ENCODE measurements around the gene OR52L1.
A peak's percentile ranks its signal among the peaks of the same experiment; 100 is the strongest.

Gene OR52L1

DNA sequence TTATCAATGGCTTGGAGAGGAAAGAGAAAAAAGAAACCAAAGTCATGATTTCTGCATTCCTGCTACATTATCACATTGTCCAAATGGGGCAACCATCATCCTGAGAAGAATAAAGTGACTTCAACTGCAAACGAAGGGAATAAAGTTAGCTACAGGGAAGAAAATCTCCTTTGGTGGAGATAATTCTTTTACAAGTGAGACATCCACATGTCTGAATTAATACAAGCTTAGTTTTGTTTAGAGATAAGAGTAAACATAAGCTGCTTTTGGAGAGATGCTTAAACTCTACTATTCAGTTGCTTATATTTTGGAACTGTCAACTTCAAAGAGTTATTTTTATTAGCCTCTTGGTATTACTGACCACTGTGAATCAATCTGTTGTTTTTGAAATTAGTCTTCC is at the start of gene OR52L1:
OR52L1 (minus strand) TSS at position 101 of the 400 bp plus-strand sequence; CDS start at position 46, 55 bp downstream.
- H3K36me3 ChIP-seq (ENCODE audit: control insufficient read depth, insufficient read depth, low read length) = no peaks in the 10 kb centered on the region
- no peak within 1 kb of the TSS for H3K27ac ChIP-seq (ENCODE audit: low read length)
- DNase-seq (ENCODE audit: low read depth, low spot score) = no peak
- H3K9me3 ChIP-seq (ENCODE audit: control insufficient read depth, insufficient read depth, low read length) = no peaks in the 10 kb centered on the region
- H3K4me1 ChIP-seq (ENCODE audit: control insufficient read depth, insufficient read depth, low read length) = no peaks in the 10 kb centered on the region
- WGBS (ENCODE audit: insufficient coverage, insufficient read length) = no CpG with 5 or more reads among the region's 1 CpG
- H3K4me3 ChIP-seq (ENCODE audit: low read length) = no peak within 1 kb of the TSS
- no peaks in the 10 kb centered on the region for H3K27me3 ChIP-seq (ENCODE audit: control insufficient read depth, insufficient read depth, low read length)

DNA sequence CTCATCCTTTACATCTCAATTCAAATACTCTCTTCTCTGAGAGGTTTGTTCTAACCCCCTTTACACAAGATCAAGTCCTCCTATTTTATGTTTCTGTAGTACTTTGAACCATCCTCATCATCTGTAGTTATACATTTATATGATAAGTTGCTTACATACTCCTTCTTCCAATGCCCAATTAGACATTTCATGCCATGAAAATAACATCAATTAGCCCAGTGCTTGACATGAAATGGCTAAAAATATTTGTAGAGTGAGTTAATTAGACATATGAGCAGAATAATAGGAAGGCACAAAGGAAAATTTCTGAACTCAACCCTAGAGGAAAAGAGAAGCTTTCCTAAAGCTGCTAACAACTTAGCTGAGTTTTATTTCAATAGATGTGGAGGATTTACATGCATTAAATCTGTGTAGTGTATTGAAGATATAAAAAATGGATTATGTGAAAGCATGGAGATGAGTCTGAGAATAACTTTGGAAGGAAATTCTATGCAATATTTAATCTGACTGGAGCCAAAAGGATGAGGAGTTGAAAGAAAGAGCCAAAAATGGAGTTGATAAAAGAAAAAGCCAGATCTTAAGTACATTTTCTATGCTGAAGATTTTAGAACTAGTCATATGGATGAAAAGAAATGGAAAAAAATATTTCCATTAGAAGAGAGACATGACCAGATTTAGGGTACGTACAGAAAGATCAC is 44.1 kb upstream of the OR52L1 start, which contains the start of gene OR56A1:
OR56A1 (minus strand) TSS at position 51 of the 698 bp plus-strand sequence. CDS start 3,066 bp downstream, outside the sequence.
- H3K9me3 ChIP-seq (ENCODE audit: control insufficient read depth, insufficient read depth, low read length) = no peaks in the 10 kb centered on the region
- H3K27me3 ChIP-seq (ENCODE audit: control insufficient read depth, insufficient read depth, low read length) = no peaks in the 10 kb centered on the region
- no peak within 1 kb of the TSS for H3K27ac ChIP-seq (ENCODE audit: low read length)
- no peak for DNase-seq (ENCODE audit: low read depth, low spot score)
- H3K4me3 ChIP-seq (ENCODE audit: low read length) = no peak within 1 kb of the TSS
- WGBS (ENCODE audit: insufficient coverage, insufficient read length) = no CpG with 5 or more reads among the region's 1 CpG
- no peaks in the 10 kb centered on the region for H3K4me1 ChIP-seq (ENCODE audit: control insufficient read depth, insufficient read depth, low read length)
- H3K36me3 ChIP-seq (ENCODE audit: control insufficient read depth, insufficient read depth, low read length) = no peaks in the 10 kb centered on the region

DNA sequence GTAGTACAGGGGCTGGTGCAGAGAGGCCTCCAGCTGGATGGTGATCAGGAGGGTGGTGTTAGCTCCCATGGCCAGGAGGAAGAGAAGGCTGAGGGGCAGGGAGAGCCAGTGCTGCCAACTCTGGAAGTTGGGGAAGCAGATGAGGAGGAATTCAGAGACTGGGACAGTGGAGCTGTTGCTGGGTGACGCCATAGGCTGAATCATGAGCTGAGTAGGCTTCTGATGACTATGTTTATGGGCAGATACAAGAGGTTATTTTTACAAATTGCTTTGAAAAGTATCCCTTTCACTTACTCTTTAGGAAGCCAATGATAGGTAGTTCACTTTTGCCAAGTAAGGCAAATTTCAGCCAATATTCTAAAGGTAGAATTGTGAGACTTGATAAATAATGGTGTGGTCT is 40.7 kb upstream of the OR52L1 start:
- Histone ChIP-seq H3K4me1 (ENCODE audit: control insufficient read depth, insufficient read depth, low read length) (no peaks in the 10 kb centered on the region), H3K27me3 (ENCODE audit: control insufficient read depth, insufficient read depth, low read length) (no peaks in the 10 kb centered on the region), H3K4me3 (ENCODE audit: low read length) (no peak overlapping the region), H3K36me3 (ENCODE audit: control insufficient read depth, insufficient read depth, low read length) (no peaks in the 10 kb centered on the region), H3K27ac (ENCODE audit: low read length) (no peak overlapping the region), H3K9me3 (ENCODE audit: control insufficient read depth, insufficient read depth, low read length) (no peaks in the 10 kb centered on the region)
- no CpG with 5 or more reads among the region's 1 CpG for WGBS (ENCODE audit: insufficient coverage, insufficient read length)
- DNase-seq (ENCODE audit: low read depth, low spot score) = no peak

DNA sequence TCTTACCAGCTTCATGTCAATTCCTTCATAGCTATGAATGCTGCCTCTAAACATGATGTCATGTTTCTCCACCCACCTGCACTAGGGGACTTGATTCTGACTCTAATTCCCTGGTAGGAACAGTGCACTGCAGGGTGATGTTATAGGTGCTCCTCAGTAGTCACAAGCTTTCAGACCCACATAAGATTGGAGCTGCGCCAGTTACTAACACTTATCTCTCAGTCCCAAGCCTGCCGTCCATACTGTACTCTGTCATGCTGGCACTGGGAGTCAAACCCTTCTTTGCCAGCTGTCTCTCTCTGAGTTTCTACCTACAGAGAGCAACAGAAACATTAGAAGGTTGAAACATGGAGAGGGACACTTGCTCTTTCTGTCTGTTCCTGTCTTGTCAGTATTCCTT is 38.3 kb upstream of the OR52L1 start:
- DNase-seq (ENCODE audit: low read depth, low spot score) = no peak
- no CpG with 5 or more reads among the region's 2 CpGs for WGBS (ENCODE audit: insufficient coverage, insufficient read length)

DNA sequence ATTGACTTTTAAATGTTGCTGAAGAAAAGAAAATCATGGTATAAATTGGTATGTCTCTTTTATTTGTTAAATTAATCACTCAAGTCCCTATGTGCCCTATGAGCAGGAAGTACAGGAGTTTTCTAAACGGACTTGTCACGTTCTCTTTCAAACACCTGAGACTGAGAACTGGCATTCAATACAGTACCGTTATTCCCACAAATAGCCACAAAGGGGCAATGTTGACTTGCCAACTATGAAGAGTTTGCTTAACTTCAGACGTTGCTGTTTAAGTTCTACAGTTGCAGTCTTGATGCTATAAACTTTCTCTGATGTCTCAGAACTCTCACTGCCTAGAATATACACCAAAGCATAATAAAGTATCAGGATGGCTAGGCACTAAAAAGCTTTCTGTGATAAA is 36.2 kb upstream of the OR52L1 start:
- Histone ChIP-seq H3K4me1 (ENCODE audit: control insufficient read depth, insufficient read depth, low read length) (no peaks in the 10 kb centered on the region), H3K4me3 (ENCODE audit: low read length) (no peak overlapping the region), H3K27me3 (ENCODE audit: control insufficient read depth, insufficient read depth, low read length) (no peaks in the 10 kb centered on the region), H3K9me3 (ENCODE audit: control insufficient read depth, insufficient read depth, low read length) (no peaks in the 10 kb centered on the region), H3K36me3 (ENCODE audit: control insufficient read depth, insufficient read depth, low read length) (no peaks in the 10 kb centered on the region), H3K27ac (ENCODE audit: low read length) (no peak overlapping the region)
- DNase-seq (ENCODE audit: low read depth, low spot score) = peak; percentile 16
- WGBS (ENCODE audit: insufficient coverage, insufficient read length) = no CpG with 5 or more reads among the region's 4 CpGs

More for the DNA sequence above, 38.3 kb upstream of the OR52L1 start:
- H3K4me3 ChIP-seq (ENCODE audit: low read length) = no peak overlapping the region
- no peaks in the 10 kb centered on the region for H3K36me3 ChIP-seq (ENCODE audit: control insufficient read depth, insufficient read depth, low read length)
- H3K27ac ChIP-seq (ENCODE audit: low read length) = no peak overlapping the region
- no peaks in the 10 kb centered on the region for H3K27me3 ChIP-seq (ENCODE audit: control insufficient read depth, insufficient read depth, low read length)
- H3K4me1 ChIP-seq (ENCODE audit: control insufficient read depth, insufficient read depth, low read length) = no peaks in the 10 kb centered on the region
- no peaks in the 10 kb centered on the region for H3K9me3 ChIP-seq (ENCODE audit: control insufficient read depth, insufficient read depth, low read length)

DNA sequence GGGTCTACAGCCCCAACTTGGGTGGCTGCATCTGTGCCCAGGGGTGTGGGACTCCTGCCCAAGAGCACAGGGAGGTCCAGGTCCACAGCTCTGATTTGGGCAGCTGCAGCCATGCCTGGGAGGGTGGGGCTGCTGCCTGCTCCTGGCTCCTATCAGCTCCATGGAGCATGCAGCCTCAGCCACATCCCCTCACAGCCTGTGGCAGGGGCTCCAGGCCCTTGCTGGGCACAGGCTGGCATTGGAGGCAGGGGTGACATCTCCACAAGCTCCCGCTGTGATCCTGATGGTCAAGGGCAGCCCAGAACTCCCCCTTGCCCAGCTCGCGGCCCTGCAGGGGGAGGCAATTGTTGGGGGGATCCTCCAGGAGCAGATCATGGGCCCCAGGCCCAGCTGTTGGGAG is 26.3 kb upstream of the OR52L1 start:
- no peak overlapping the region for H3K27ac ChIP-seq (ENCODE audit: low read length)
- H3K9me3 ChIP-seq (ENCODE audit: control insufficient read depth, insufficient read depth, low read length) = no peaks in the 10 kb centered on the region
- H3K27me3 ChIP-seq (ENCODE audit: control insufficient read depth, insufficient read depth, low read length) = no peaks in the 10 kb centered on the region
- no peaks in the 10 kb centered on the region for H3K4me1 ChIP-seq (ENCODE audit: control insufficient read depth, insufficient read depth, low read length)
- DNase-seq (ENCODE audit: low read depth, low spot score) = no peak
- no CpG with 5 or more reads among the region's 3 CpGs for WGBS (ENCODE audit: insufficient coverage, insufficient read length)
- H3K36me3 ChIP-seq (ENCODE audit: control insufficient read depth, insufficient read depth, low read length) = no peaks in the 10 kb centered on the region
- H3K4me3 ChIP-seq (ENCODE audit: low read length) = no peak overlapping the region

DNA sequence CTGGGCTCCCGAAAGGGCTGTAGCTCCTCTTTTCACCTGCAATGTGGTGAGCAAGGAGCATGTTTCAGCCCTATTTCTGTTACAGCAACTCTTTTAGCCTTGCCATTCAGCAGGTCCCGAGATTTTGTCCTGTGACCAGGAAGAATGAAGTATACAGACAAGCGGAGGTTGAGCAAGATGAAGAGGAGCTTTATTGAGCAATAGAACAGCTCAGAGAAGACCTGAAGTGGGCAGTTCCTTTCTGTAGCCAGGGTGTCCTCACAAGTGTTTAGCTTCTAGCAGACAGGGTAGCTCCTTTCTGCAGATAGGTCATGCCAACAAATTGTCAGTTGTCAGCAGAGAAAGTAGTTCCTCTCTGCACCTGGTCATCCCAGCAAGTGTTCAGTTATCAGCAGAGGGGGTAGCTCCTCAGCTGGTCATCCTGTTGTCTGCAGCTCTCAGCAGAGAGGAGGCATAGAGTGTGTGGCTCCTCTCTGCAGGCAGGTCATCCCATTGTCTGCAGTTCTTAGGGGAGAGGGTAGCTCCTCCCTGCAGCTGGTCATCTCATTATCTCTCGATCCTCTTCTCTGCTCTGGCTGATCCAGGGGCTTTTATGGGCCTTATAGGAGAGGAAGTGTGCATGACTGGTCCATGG is 25.4 kb upstream of the OR52L1 start:
- Histone ChIP-seq H3K36me3 (ENCODE audit: control insufficient read depth, insufficient read depth, low read length) (no peaks in the 10 kb centered on the region), H3K27me3 (ENCODE audit: control insufficient read depth, insufficient read depth, low read length) (no peaks in the 10 kb centered on the region), H3K4me1 (ENCODE audit: control insufficient read depth, insufficient read depth, low read length) (no peaks in the 10 kb centered on the region), H3K9me3 (ENCODE audit: control insufficient read depth, insufficient read depth, low read length) (no peaks in the 10 kb centered on the region), H3K4me3 (ENCODE audit: low read length) (no peak overlapping the region), H3K27ac (ENCODE audit: low read length) (no peak overlapping the region)
- DNase-seq (ENCODE audit: low read depth, low spot score) = no peak
- no CpG with 5 or more reads among the region's 4 CpGs for WGBS (ENCODE audit: insufficient coverage, insufficient read length)

DNA sequence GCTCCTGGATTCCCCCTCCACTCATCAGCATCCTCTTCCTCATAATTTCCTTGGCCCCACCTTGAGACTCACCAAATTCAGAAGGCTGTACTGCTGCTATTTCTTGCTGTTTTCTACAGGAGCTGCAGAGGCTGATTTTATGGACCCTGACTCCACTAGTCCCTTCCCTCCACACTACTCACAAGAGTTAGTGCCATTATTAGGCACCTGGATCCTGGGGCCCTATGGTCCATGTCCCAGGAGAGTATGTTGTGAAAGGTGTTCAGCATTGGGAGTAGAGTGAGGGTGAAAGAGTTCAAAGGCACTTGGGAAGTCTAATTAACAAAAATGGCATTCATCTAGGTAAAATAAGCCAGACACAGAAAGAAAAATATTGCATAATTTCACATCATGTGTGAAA is 20.1 kb upstream of the OR52L1 start, which contains the start of gene OR56A4:
OR56A4 (minus strand) TSS at position 101 of the 400 bp plus-strand sequence. CDS start 3,954 bp downstream, outside the sequence.
- no peak for DNase-seq (ENCODE audit: low read depth, low spot score)
- Histone ChIP-seq H3K4me3 (ENCODE audit: low read length) (no peak within 1 kb of the TSS), H3K36me3 (ENCODE audit: control insufficient read depth, insufficient read depth, low read length) (no peaks in the 10 kb centered on the region), H3K4me1 (ENCODE audit: control insufficient read depth, insufficient read depth, low read length) (no peaks in the 10 kb centered on the region), H3K27ac (ENCODE audit: low read length) (no peak within 1 kb of the TSS), H3K9me3 (ENCODE audit: control insufficient read depth, insufficient read depth, low read length) (no peaks in the 10 kb centered on the region), H3K27me3 (ENCODE audit: control insufficient read depth, insufficient read depth, low read length) (no peaks in the 10 kb centered on the region)

DNA sequence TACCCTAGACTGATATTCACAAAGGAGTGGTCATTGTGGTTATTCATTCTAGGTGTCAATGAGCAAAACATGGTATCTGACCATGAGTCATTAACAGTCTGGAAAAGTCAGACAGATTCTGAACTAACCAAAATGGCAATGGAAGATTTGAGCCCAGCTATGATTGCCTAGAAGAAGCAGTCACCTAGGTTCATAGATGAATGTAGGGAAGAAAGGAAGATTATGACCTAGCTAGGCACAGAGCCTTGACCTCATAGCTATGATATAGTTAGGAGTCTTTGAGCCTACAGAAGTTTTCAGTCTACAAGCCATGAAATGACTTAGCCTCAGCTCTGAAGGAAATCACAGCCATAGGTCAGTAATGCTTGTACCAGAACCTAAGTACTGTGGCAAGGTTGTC is 19.6 kb upstream of the OR52L1 start:
- H3K27me3 ChIP-seq (ENCODE audit: control insufficient read depth, insufficient read depth, low read length) = no peaks in the 10 kb centered on the region
- DNase-seq (ENCODE audit: low read depth, low spot score) = no peak
- H3K36me3 ChIP-seq (ENCODE audit: control insufficient read depth, insufficient read depth, low read length) = no peaks in the 10 kb centered on the region
- H3K4me3 ChIP-seq (ENCODE audit: low read length) = no peak overlapping the region
- H3K9me3 ChIP-seq (ENCODE audit: control insufficient read depth, insufficient read depth, low read length) = no peaks in the 10 kb centered on the region
- H3K4me1 ChIP-seq (ENCODE audit: control insufficient read depth, insufficient read depth, low read length) = no peaks in the 10 kb centered on the region
- no peak overlapping the region for H3K27ac ChIP-seq (ENCODE audit: low read length)

DNA sequence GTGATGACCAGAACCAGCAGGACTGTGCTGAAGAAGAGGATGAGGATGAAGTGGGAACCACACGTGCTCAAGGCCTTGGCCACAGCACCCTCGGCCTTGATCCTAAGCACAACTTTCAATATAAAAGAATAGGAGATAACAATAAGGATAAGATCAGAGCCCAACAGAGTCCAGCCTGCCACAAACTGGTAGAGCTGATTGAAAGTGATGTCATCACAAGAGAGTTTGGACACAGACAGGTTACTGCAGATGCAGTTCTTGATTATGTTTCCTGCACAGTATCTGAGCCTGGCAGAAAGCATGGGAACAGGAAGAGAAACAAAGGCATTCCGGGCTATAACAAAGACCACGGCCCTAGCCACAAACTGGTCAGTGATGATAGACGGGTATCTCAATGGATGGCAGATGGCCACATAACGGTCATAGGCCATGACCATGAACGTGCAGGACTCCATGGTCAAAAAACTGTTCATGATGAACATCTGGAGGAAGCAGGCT is 15.5 kb upstream of the OR52L1 start:
- no peak for DNase-seq (ENCODE audit: low read depth, low spot score)
- H3K4me3 ChIP-seq (ENCODE audit: low read length) = no peak overlapping the region
- no peaks in the 10 kb centered on the region for H3K4me1 ChIP-seq (ENCODE audit: control insufficient read depth, insufficient read depth, low read length)
- WGBS (ENCODE audit: insufficient coverage, insufficient read length) = no CpG with 5 or more reads among the region's 7 CpGs
- H3K27ac ChIP-seq (ENCODE audit: low read length) = no peak overlapping the region
- H3K9me3 ChIP-seq (ENCODE audit: control insufficient read depth, insufficient read depth, low read length) = no peaks in the 10 kb centered on the region
- no peaks in the 10 kb centered on the region for H3K36me3 ChIP-seq (ENCODE audit: control insufficient read depth, insufficient read depth, low read length)
- no peaks in the 10 kb centered on the region for H3K27me3 ChIP-seq (ENCODE audit: control insufficient read depth, insufficient read depth, low read length)

Data from iPS DF 6.9 (cell line).